B cell (primary cell): ENCODE data around the gene KBTBD13. TPM values are rescaled to one million over a fixed set of nuclear protein-coding genes. Genes with fewer than 3 reads are reported as not detected.

ENCODE experiments used
- ATAC-seq: fragments of 200-7000 bp; cut with Tn5 transposase; one replicate; pipeline ENCODE4 v1.10.0; 2021; ENCODE audit warnings: low read depth, mild to moderate bottlenecking, moderate number of reproducible peaks, moderate library complexity
- CTCF ChIA-PET: fragments of 350-600 bp; sonication (Branson Sonifier 250); formaldehyde crosslinking; loops from one replicate; lab custom pipeline; 2021; ENCODE audit warnings: antibody characterized with exemption, inconsistent platforms; lab: Charles Lee
- POLR2A ChIA-PET: fragments of 350-600 bp; sonication (Branson Sonifier 250); formaldehyde crosslinking; loops from one replicate; lab custom pipeline; 2021; ENCODE audit warnings: antibody characterized with exemption; lab: Charles Lee
- DNase-seq: peaks from one replicate; pipeline ENCODE4 v3.0.0; 2013
- H2AFZ ChIP-seq: 2 replicates; pipeline ENCODE4 v1.6.1; 2012; ENCODE audit warnings: mild to moderate bottlenecking, low read depth, low read length; ENCODE audit not compliant: insufficient read depth, poor library complexity, severe bottlenecking
- H3K27ac ChIP-seq, 2 donors: 1 replicate in 1 of 2; 2 replicates in 1 of 2; pipeline ENCODE4 v1.5.1; 2012 to 2013; ENCODE audit warnings: low read length in 2 of 2, mild to moderate bottlenecking in 2 of 2, moderate library complexity in 1 of 2
- H3K27me3 ChIP-seq, 4 experiments: fragments of 200-600 bp in 1 of 4; sonication (generic) in 1 of 4; replicated peaks in 1 of 4; 1 replicate in 2 of 4; 2 replicates in 2 of 4; pipeline versions ENCODE4 v1.6.1 to v1.7.0; 2013 to 2016; ENCODE audit warnings: low read length in 3 of 4, mild to moderate bottlenecking in 2 of 4, mixed read lengths in 1 of 4, moderate library complexity in 1 of 4; ENCODE audit not compliant: insufficient read depth in 4 of 4, control insufficient read depth in 3 of 4; ENCODE audit errors: control extremely low read depth in 1 of 4
- H3K36me3 ChIP-seq, 2 experiments: replicated peaks in 1 of 2; 1 replicate in 1 of 2; 2 replicates in 1 of 2; pipeline versions ENCODE4 v1.6.1 to v1.7.1; 2013; ENCODE audit warnings: low read length in 1 of 2; ENCODE audit not compliant: insufficient read depth in 2 of 2, control insufficient read depth in 1 of 2; ENCODE audit errors: control extremely low read depth in 1 of 2, extremely low read depth in 1 of 2
- H3K4me1 ChIP-seq, 2 donors: fragments of 200-600 bp in 1 of 2; sonication (generic) in 1 of 2; 1 replicate in 1 of 2; 2 replicates in 1 of 2; pipeline versions ENCODE4 v1.5.1 to v1.6.1; 2013 to 2017; ENCODE audit warnings: low read length in 2 of 2; ENCODE audit not compliant: control insufficient read depth in 2 of 2, insufficient read depth in 2 of 2
- H3K4me2 ChIP-seq: replicated peaks from 2 replicates; pipeline ENCODE3; 2012; ENCODE audit warnings: mild to moderate bottlenecking, low read depth, low read length; ENCODE audit not compliant: poor library complexity, severe bottlenecking
- H3K4me3 ChIP-seq, 5 experiments: fragments of 200-600 bp in 1 of 5; sonication (generic) in 1 of 5; 1 replicate in 3 of 5; 2 replicates in 2 of 5; pipeline versions ENCODE4 v1.5.1 to v1.7.0; 2011 to 2016; ENCODE audit warnings: low read length in 4 of 5, mild to moderate bottlenecking in 4 of 5, low read depth in 2 of 5, control low read depth in 1 of 5, moderate library complexity in 1 of 5; ENCODE audit not compliant: insufficient read depth in 1 of 5; ENCODE audit errors: control extremely low read depth in 1 of 5, extremely low read depth in 1 of 5
- H3K79me2 ChIP-seq: fragments of 200-600 bp; sonication (generic); one replicate; pipeline ENCODE4 v1.6.0; 2016; ENCODE audit warnings: low read length; ENCODE audit not compliant: control insufficient read depth, insufficient read depth
- H3K9ac ChIP-seq: fragments of 200-600 bp; sonication (generic); 2 replicates; pipeline ENCODE4 v1.6.1; 2017; ENCODE audit warnings: mild to moderate bottlenecking, low read length, moderate library complexity
- H3K9me3 ChIP-seq, 3 donors: one replicate each; pipeline versions ENCODE4 v1.6.1 to v1.7.1; 2013; ENCODE audit warnings: low read length in 2 of 3; ENCODE audit not compliant: control insufficient read depth in 2 of 3, insufficient read depth in 1 of 3; ENCODE audit errors: control extremely low read depth in 1 of 3
- H4K20me1 ChIP-seq: 2 replicates; pipeline ENCODE4 v1.6.0; 2012; ENCODE audit warnings: mild to moderate bottlenecking, low read length; ENCODE audit not compliant: insufficient read depth, control insufficient read depth, poor library complexity, severe bottlenecking
- H3K27ac Mint-ChIP-seq: one replicate; pipeline ENCODE4 v1.8.0; 2021; ENCODE audit warnings: mixed read lengths
- H3K27me3 Mint-ChIP-seq: one replicate; pipeline ENCODE4 v1.8.0; 2021; ENCODE audit warnings: mixed read lengths
- H3K4me1 Mint-ChIP-seq: one replicate; pipeline ENCODE4 v1.8.0; 2021; ENCODE audit warnings: mixed read lengths
- H3K4me3 Mint-ChIP-seq: one replicate; pipeline ENCODE4 v1.8.0; 2021; ENCODE audit warnings: mixed read lengths
- H3K9me3 Mint-ChIP-seq: one replicate; pipeline ENCODE4 v1.8.0; 2022; ENCODE audit warnings: mixed read lengths; ENCODE audit not compliant: insufficient read depth
- EZH2 ChIP-seq: IDR thresholded peaks from 2 replicates; pipeline ENCODE4 v1.6.1; 2012; ENCODE audit warnings: borderline replicate concordance, low read depth, mild to moderate bottlenecking, moderate library complexity, low read length; ENCODE audit not compliant: insufficient read depth, poor library complexity, severe bottlenecking
- WGBS: methylation state at CpG from one replicate; pipeline ENCODE4 v1.1.5; 2013; ENCODE audit warnings: missing lambda C conversion rate; ENCODE audit not compliant: insufficient coverage; 5-methylcytosine and 5-hydroxymethylcytosine counted together
- intact Hi-C: fragments of 100-400 bp; cut with micrococcal nuclease; formaldehyde crosslinking; loops from one replicate; pipeline ENCODE4 v1.10.0; 2022
- polyA plus RNA-seq: library from polyadenylated mRNA; depleted of rRNA; stranded (reverse); fragments of >200 nt; gene quantifications from 2 replicates; pipeline ENCODE4 v1.2.3, GENCODE V29; 2012
- total RNA-seq, 2 donors: library from RNA; stranded (reverse); fragments of 120-200 nt in 1 of 2; gene quantifications; 1 replicate in 1 of 2; 2 replicates in 1 of 2; pipeline versions ENCODE4 v1.2.3 to v1.2.4, GENCODE V29; 2013 to 2022
- TF ChIP-seq, protein P1 (sequence below): fragments of 200-600 bp; IDR thresholded peaks from one replicate; pipeline ENCODE4 v1.8.0; 2022; ENCODE audit warnings: antibody characterized with exemption, mild to moderate bottlenecking

KBTBD13 gene
- total and polyA plus RNA-seq, 2 donors (not counting 1 experiment from before 2014, with no cell fraction given), result not detected

DNA sequence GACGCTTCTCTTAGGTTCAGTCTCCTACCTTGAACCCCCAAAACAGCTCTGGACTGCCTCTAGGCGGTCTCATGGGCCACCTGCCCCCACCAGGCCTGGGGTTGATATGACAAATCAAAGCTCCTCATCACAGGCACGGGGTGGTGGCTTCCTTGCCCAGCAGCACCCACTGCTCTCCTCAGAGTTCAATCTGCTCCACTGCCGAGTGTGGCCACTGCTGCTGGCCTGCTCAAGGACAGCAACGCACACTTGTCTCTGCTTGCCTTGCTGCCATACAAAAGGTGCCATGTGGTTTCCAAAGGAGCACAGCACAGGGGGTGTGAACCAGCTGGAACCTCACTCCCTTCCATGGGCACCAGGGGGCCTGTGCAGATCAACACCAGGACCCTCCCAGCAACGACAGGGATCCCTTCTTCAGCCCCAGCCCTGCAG, 10.2 kb downstream of the KBTBD13 start:
- H2AFZ ChIP-seq, result no peak overlapping the region
- peaks cover 26% of the 10 kb centered on the region for H3K27me3 Mint-ChIP-seq
- H3K27ac Mint-ChIP-seq, result no peak overlapping the region
- H3K9me3 ChIP-seq, result no peaks in the 10 kb centered on the region
- H4K20me1 ChIP-seq, result no peaks in the 10 kb centered on the region
- no peaks in the 10 kb centered on the region for H3K9me3 Mint-ChIP-seq
- H3K4me3 ChIP-seq, result no peak overlapping the region
- no peaks in the 10 kb centered on the region for H3K36me3 ChIP-seq
- no peak for ATAC-seq
- H3K4me1 Mint-ChIP-seq, result no peaks in the 10 kb centered on the region
- H3K4me3 Mint-ChIP-seq, result no peak overlapping the region
- H3K27me3 ChIP-seq, result peaks cover 0 to 23% (median 5%) of the 10 kb centered on the region in 4 experiments
- H3K27ac ChIP-seq, result no peak overlapping the region
- H3K4me2 ChIP-seq, result no peak overlapping the region
- no peak overlapping the region for H3K9ac ChIP-seq
- DNase-seq, result no peak
- 74% methylated on average over 6 of the region's 6 CpGs for WGBS
- no peaks in the 10 kb centered on the region for H3K79me2 ChIP-seq
- CTCF ChIA-PET, result interaction anchor here (0.8 to 1.5 kb wide), 3 partner anchors 8 to 53 kb away, joined by 3 to 8 read pairs (median 5); partner anchors contain the start of gene KBTBD13
- TF ChIP-seq EZH2, result no peak
- TF ChIP-seq, protein P1, sequence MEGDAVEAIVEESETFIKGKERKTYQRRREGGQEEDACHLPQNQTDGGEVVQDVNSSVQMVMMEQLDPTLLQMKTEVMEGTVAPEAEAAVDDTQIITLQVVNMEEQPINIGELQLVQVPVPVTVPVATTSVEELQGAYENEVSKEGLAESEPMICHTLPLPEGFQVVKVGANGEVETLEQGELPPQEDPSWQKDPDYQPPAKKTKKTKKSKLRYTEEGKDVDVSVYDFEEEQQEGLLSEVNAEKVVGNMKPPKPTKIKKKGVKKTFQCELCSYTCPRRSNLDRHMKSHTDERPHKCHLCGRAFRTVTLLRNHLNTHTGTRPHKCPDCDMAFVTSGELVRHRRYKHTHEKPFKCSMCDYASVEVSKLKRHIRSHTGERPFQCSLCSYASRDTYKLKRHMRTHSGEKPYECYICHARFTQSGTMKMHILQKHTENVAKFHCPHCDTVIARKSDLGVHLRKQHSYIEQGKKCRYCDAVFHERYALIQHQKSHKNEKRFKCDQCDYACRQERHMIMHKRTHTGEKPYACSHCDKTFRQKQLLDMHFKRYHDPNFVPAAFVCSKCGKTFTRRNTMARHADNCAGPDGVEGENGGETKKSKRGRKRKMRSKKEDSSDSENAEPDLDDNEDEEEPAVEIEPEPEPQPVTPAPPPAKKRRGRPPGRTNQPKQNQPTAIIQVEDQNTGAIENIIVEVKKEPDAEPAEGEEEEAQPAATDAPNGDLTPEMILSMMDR, result no peak
- intact Hi-C loops, result no loop called here
- H3K4me1 ChIP-seq, result no peaks in the 10 kb centered on the region
- POLR2A ChIA-PET, result no interaction called here

DNA sequence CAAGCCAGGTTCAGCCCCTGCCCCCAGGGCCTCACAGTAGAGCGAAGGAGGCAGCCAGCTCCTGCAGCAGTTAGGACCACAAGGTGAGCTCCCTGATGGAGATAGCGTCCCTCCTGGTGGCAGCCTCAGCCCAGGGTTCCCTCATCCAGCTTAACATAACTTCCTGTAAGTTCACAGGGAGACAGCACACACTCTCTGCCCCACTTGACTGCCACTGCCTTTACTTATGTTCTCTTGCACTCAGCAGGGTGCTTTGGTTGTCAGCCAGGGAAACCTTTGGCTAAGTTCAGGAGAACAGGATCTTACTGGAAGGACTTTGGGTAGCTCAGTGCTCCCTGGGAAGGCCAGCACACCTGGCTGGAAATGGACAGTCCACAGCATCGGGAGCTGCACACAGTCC, 10.9 kb downstream of the KBTBD13 start:
- Histone ChIP-seq H3K4me3 (no peak overlapping the region), H3K27ac (no peak overlapping the region), H3K4me2 (no peak overlapping the region), H2AFZ (no peak overlapping the region), H3K27me3 (peaks cover 0 to 16% (median 4%) of the 10 kb centered on the region in 4 experiments), H3K9me3 (no peaks in the 10 kb centered on the region), H4K20me1 (no peaks in the 10 kb centered on the region), H3K4me1 (no peaks in the 10 kb centered on the region), H3K36me3 (no peaks in the 10 kb centered on the region), H3K79me2 (no peaks in the 10 kb centered on the region), H3K9ac (no peak overlapping the region)
- DNase-seq, result no peak
- no peaks in the 10 kb centered on the region for H3K9me3 Mint-ChIP-seq
- 86% methylated on average over 3 of the region's 3 CpGs for WGBS
- no peak overlapping the region for H3K27ac Mint-ChIP-seq
- no peak for ATAC-seq
- peaks cover 22% of the 10 kb centered on the region for H3K27me3 Mint-ChIP-seq
- H3K4me3 Mint-ChIP-seq, result no peak overlapping the region
- ChIA-PET CTCF (interaction anchor here (0.8 to 1.5 kb wide), 3 partner anchors 9 to 54 kb away, joined by 3 to 8 read pairs (median 5); partner anchors contain the start of gene KBTBD13), POLR2A (no interaction called here)
- no peaks in the 10 kb centered on the region for H3K4me1 Mint-ChIP-seq
- intact Hi-C loops, result no loop called here
- TF ChIP-seq, protein P1, result no peak
- TF ChIP-seq EZH2, result no peak
